ENCODE measurements around the gene LIPN.

The LIPN gene

DNA sequence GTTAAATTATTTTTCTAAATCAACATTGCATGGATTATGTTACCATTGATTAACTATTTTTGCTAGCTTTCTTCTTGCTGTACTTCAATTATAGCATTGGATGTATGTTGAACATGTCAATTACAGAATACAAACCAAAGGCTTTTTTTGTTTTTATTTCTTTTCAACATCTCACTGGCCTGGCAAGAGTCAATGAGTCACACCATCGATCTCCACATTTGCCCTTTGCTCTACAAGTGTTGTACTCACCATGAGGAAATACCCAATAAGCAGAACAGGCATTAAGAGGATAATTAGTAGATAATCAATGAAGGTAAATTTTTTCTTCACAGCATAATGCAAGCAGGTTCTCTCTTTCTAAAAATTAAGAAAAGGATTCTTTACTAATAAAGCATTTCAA lies 68.5 kb downstream of the LIPN start:
- no peak for ATAC-seq
